ENCODE results near the gene ASB7.

The ASB7 gene

DNA sequence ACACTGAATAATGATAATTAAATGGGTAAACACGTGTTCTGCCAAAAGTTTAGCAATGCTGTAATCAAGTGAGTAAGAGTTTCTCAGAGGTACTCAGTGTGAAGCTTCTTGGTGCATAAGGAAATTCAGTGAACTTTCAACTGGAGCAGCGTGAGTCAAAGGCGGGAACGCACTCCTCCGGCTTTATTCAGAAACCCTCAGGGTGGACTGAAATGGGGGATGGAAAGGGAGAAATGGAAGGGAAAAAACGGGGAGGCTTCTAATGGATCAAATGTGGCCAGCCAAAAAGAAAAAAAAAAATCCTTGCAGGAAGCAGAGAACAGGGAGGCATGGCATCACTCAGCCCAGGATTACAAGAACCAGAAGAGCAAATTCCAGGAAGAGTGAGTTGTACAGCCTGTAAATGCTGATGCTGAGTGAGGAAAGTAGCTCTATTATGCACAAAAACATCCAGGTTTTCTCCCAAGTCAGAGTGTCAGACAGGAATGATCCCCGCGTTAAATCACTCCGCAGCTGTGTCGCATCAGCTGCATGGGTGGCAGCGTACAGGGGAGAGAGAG lies 85.3 kb downstream of the ASB7 start:
- no peak for DNase-seq

DNA sequence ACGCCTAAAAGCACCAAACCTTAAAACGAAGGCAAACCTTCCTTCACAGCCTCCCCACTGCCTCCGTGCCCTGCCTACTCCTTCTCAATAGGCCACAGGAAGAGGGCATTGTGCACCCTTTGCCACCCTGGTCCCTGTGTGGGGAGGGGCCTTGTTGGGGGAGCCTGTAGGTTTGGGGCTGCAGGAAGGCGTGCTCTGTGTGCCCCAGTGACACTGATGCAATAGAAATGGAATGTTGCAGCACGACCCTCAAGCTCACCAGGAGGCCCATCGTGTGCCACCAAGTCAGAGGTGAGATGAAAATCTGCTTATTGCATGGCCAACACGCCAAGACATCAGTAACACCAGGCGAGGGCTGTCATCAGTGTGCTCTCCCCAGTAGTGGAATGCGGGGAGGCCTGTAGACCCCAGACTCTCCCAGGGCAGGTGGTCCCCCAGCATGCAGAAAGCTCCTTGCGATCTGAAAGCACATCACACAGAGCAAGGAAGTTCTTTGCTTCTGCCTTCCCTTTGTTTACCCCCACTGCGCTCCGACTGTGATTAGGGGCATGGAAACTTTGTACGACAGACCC lies 86.2 kb downstream of the ASB7 start:
- DNase-seq: no peak

DNA sequence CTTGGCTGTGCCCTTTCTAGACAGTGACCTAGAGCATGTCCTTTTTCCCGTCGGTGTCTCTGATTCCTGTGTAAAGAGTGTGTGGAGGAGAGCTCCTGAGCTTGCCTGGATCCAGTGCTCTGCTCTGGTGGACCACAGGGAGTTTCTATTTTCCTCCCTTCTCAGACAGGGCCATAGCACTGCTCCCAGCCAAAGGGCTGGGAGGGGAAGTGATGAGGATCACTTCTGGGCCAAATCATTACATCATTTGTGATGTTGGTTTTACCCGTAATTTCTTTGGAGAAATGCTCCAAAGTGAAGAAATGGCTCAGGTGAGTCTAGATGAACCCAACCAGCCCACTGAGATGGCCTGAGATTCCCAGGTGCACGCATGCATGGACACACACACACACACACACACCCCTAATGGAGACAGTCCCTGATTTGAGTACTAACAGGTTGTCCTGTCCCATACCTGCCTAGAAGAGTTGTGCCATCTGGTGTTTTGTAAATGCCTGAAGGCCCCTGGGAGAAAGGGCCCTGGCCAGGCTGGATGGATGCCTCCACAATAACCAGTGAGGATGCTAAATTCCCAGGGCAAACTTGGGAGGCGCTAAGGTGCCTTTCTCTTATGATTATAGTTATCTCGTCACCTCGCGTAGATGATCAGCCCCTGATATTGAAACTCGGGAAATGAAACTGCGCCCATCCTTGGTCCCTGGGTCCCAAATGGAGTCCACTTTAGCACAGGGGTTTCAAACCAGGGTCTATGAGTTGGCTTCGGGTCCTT lies 86.9 kb downstream of the ASB7 start:
- DNase-seq: no peak

DNA sequence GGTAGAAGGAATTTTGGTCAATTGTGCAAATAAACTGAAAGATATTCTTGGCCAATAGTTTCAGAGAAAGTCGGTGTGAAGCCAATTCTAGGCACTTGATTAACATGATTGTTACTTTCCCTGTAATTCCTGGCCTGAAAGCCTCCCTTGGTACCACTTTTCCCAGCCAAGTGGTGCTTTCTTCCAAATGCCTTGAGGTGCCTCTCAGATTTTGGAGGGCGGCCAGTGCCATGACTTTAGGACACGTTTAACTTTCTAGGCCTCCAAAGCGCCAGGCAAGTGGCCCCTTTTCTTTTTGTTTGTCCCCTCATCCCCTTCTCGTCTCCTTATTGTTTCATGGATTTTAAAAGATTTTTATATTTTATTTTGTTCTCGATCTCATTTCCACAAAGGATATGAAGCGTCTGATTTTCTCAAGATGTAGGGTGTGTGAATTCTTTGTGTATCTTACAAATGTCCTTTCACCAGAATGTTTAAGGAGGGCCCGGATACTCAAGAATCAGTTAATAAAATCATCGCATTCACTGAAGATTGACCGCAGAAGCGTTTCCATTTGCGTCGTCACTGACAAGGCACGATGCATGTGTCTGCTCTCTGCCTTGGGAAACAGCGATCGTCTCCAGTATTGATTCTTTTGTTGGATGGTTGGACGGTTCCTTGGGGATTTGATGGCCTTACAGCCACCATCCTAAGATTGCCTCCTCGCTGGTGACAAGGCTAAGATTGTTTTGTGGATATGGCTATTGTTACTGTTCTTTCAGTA lies 87.8 kb downstream of the ASB7 start:
- no peak for DNase-seq

DNA sequence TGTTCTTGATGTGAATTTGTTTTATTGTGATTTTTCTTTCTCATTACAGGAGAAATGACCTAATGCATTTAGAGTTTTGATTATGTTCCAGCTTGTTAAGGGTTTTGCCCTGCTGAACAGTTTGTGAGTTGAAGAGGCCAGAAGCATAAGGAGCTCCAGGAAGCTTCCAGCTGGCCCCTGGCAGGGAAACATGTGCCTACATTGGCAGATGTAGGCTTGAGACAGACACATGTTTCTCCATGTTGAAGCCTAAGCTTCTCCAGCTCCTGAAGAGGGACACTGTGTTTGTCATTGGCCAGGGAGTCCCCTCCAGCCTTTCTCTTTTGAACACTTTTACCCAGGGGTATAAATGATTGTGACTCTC lies 88.4 kb downstream of the ASB7 start:
- no peak for DNase-seq

DNA sequence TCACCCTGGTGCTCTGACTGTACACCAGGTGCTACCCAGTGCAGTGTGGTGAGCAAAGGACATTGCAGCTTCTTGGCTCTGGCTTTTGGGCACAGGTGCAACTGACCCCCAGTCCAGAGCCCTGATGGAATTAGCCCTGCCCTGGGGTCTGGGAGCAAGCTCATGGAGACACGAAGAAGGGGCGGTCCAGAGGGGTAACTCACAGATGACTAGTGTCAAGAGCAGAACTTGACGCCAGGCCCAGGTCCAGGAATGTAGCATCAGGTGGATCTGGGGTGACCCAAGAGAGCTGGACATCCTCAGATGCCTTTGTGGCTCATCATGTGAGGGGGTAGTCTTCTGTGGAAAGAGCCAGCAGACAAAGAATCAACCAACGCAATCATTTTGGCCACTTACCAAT lies 88.9 kb downstream of the ASB7 start:
- no peak for DNase-seq

DNA sequence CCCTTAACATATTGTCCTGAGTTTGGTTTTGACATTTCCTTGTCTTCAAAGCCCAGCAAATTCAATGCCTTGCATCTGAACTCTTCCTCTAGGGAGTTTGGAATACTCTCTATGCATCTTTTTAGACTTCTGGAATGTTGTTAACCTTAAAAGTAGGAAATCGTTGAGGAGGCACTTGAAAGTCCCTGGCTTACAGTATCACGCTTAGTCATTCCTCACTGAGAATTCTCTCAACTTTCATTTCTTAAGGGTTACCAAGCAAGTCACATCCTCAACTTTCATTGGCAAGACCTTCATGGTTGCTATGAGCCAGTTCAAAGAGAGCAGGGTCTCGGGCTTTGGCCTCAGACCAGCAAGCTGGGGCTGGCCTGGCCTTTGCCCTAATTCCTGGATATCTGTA lies 89.9 kb downstream of the ASB7 start:
- DNase-seq: no peak

DNA sequence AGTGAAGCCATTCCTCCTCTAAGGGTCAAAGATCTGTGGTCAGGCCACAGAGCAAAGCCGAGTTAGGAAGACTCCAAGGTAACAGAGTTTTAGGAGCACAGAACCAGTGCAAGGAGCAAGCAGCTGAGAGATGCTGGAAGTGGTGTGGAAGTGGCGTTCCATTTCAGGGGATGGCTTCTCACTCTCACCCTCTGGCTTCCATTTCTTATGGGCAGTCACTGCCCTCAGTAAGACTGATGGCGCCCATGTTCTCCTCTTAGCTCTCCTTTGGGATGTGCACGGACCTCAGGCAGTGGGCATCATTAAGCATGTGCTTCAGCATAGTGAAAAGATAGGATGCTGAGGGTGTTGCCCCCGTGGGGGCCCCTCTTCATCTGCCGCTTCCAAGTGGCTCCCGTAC lies 90.3 kb downstream of the ASB7 start:
- no peak for DNase-seq

DNA sequence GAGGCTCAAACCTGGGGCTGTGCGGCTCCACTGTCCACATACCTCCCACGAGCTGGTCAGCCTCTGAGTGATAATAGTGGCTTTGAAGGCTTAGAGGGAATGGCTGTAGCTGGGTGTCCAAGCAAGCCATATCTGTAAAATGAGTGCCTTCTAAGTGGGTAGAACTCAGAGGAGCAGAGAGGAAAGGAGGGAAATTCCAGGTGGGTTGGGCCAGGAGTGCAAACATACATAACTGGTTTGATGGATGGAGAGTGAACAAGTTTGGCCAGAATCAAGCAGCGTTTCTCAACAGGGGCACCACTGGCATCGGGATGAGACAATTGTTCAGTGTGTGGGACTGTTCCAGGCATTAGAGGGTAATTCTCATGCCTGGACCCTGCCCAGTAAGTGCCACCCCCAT lies 91.1 kb downstream of the ASB7 start:
- no peak for DNase-seq

DNA sequence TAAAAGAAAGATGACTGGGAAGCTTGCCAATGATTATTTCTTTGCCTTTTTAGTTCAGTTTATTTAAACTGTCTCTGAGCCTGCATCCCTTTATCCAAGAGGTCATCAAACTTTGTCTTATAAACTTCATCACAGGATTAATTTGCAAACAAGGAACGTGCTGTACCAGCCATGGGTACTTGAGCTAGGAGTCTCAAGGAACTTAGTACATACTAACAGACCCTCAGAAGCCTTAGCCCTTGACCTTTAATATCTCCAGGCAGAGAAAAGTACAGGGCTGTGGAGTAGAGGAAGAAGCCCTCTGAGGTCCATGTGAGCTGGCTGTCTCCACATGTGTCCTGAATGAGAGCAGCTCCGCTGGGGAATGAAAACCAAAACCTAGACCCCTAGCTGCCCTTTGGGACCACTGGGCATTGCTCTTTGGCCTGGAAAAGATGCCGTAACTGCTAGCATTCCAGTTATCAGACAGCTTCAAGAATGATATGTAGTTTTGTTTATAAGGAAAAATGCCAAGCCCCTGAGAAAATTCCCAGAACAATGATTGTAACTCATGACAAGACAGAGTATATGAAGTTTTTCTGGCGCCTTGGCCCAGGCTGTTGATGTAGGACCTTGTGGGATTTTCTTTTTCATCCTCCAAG lies 92.1 kb downstream of the ASB7 start:
- no peak for DNase-seq

DNA sequence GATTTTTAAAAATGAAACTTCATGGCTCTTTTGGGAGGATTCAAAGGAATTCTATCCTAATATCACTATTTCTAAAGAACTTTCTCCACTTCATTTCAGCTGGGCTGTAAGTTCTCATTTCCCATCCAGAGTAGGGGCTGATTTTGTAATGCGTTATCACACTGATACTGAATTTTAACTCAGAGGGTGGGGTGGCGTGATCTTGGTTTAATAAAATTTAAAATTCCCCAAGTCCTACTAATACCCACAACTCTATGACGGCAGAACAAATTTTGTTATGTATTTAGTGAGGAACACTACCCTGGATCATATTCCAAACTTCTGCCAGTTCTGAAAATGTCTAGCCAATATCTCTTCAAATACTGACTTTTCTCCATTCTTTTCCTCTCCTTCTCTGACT lies 92.7 kb downstream of the ASB7 start:
- no peak for DNase-seq

DNA sequence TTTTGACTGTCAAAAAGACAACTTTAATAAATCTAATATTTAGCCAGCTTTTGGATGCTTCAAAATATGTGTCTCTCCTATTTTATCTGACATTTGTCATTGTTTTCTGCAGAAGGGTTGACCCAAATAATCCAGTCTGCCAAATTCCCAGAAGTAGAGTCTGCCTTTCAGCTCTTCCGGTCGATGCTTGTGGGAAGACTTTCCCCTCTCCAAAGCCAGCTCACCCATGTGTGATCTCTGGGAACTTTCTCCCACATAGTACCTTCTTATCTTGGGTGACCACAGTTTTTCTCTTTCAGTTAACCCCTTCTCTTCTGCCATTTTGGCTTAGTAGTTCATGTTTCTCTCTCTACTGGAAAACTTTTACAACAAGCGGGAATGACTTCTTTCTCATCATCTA lies 94.1 kb downstream of the ASB7 start:
- DNase-seq: no peak

Measured in NCI-H2107 (cell line).